WTC11 (cell line): Measurements from ENCODE around the gene PRKAR1B.

Experiments
- MXD4 ChIP-seq: fragments of 250-450 bp; sonication (Bioruptor Pico); IDR thresholded peaks from 2 replicates; pipeline ENCODE4 v1.8.0; 2021; ENCODE audit warnings: mild to moderate bottlenecking, moderate library complexity, borderline replicate concordance
- RORB ChIP-seq: fragments of 250-450 bp; sonication (Bioruptor Pico); IDR thresholded peaks from 2 replicates; pipeline ENCODE4 v1.9.0; 2021; ENCODE audit warnings: mild to moderate bottlenecking
- TF ChIP-seq, protein P1 (sequence below): fragments of 200-600 bp; IDR thresholded peaks from 2 replicates; pipeline ENCODE4 v1.8.0; 2022; ENCODE audit warnings: antibody characterized with exemption

DNA sequence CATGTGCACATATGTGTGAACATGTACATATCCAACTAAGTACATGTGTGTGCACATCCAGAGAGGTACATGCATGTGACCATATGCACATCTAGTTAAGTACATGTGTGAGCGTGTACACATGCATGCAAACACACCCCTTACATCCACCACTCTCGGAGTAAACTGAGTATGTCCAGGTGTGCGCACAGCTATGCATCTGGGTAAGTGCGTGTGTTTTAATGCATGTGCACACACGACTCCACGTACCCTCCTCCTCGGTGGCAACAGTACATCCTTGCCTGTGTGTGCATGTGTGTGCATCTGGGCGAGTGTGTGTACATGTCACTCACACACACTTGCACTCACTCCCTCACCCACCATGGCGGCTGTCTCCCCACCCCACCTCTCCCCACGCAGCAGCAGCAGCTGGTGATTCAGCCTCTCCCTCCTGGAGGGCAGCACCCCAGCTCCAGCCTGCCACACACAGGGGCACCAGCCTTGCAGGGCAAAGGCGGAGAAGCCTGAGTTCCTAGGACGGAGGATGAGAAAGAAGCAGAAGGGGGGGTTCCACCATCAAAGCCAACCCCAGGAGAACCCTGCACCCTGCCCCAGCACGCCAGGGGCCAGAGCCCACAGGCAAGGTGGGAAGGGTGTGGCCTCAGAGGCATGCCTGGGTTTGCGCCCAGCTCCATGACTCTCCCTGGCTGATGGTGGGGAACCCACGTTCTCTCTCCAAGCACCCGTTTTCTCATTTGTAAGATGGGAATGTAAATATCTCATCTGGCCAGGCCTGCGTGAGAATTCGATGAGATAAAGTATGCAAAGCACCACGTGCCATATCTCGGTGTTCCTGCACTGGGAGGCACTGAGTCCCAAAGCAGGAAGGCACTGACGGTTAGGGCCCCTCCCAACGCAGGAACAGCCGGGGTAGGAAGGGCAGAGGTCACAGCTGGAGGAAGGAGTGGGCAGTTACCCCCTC, 28.3 kb downstream of the PRKAR1B start:
- TF ChIP-seq RORB (CRISPR knock-in tag), result no peak
- TF ChIP-seq, protein P1, sequence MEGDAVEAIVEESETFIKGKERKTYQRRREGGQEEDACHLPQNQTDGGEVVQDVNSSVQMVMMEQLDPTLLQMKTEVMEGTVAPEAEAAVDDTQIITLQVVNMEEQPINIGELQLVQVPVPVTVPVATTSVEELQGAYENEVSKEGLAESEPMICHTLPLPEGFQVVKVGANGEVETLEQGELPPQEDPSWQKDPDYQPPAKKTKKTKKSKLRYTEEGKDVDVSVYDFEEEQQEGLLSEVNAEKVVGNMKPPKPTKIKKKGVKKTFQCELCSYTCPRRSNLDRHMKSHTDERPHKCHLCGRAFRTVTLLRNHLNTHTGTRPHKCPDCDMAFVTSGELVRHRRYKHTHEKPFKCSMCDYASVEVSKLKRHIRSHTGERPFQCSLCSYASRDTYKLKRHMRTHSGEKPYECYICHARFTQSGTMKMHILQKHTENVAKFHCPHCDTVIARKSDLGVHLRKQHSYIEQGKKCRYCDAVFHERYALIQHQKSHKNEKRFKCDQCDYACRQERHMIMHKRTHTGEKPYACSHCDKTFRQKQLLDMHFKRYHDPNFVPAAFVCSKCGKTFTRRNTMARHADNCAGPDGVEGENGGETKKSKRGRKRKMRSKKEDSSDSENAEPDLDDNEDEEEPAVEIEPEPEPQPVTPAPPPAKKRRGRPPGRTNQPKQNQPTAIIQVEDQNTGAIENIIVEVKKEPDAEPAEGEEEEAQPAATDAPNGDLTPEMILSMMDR, result no peak
- no peak for TF ChIP-seq MXD4
